H1 (cell line): ENCODE data around the gene RERE. TPM values are rescaled to one million over a fixed set of nuclear protein-coding genes. Genes with fewer than 3 reads are reported as not detected.

Source experiments
- CTCF ChIA-PET: fragments of 300-600 bp; sonication (Branson Sonifier 250); formaldehyde crosslinking; loops from one replicate; lab custom pipeline; 2021; ENCODE audit not compliant: partially characterized antibody; lab: Charles Lee
- POLR2A ChIA-PET: fragments of 300-600 bp; sonication (Branson Sonifier 250); formaldehyde crosslinking; loops from one replicate; lab custom pipeline; 2021; ENCODE audit warnings: inconsistent platforms; ENCODE audit not compliant: partially characterized antibody; lab: Charles Lee
- DNase-seq, 2 experiments: peaks; one replicate each; pipeline versions ENCODE4 v3.0.0 to v3.0.0-alpha.2; 2010 to 2022; ENCODE audit warnings: low spot score in 2 of 2, low read depth in 1 of 2, mixed read lengths in 1 of 2
- FAIRE-seq: peaks from 2 replicates; lab custom pipeline; 2011; peaks lifted over from hg19 to GRCh38; lab: Jason Lieb, UNC
- H2AFZ ChIP-seq: 2 replicates; pipeline ENCODE4 v1.8.1; 2012; ENCODE audit warnings: low read length, inconsistent platforms
- H2AK5ac ChIP-seq: 2 replicates; pipeline ENCODE4 v1.6.1; 2013; ENCODE audit warnings: low read depth, low read length
- H2BK120ac ChIP-seq: replicated peaks from 2 replicates; pipeline ENCODE3; 2013; ENCODE audit warnings: low read depth, low read length, inconsistent platforms
- H2BK12ac ChIP-seq: 2 replicates; pipeline ENCODE4 v1.6.1; 2013; ENCODE audit warnings: low read depth, low read length
- H2BK15ac ChIP-seq: 2 replicates; pipeline ENCODE4 v1.6.1; 2013; ENCODE audit warnings: low read length
- H2BK20ac ChIP-seq: 2 replicates; pipeline ENCODE4 v1.6.1; 2013; ENCODE audit warnings: low read length
- H2BK5ac ChIP-seq: 2 replicates; pipeline ENCODE4 v1.6.1; 2013; ENCODE audit warnings: low read depth, low read length
- H3K14ac ChIP-seq: 2 replicates; pipeline ENCODE4 v1.6.1; 2013; ENCODE audit warnings: inconsistent platforms; ENCODE audit not compliant: insufficient read length
- H3K18ac ChIP-seq: 2 replicates; pipeline ENCODE4 v1.6.1; 2013; ENCODE audit warnings: low read length; ENCODE audit errors: extremely low read depth
- H3K23ac ChIP-seq: 2 replicates; pipeline ENCODE4 v1.6.1; 2013; ENCODE audit warnings: inconsistent platforms; ENCODE audit not compliant: insufficient read length
- H3K23me2 ChIP-seq: 2 replicates; pipeline ENCODE4 v1.6.1; 2013; ENCODE audit warnings: low read depth, low read length
- H3K27ac ChIP-seq: 2 replicates; pipeline ENCODE4 v1.6.1; 2011; ENCODE audit warnings: low read depth, low read length, inconsistent platforms
- H3K27me3 ChIP-seq, 4 experiments: replicated peaks in 1 of 4; 1 replicate in 1 of 4; 2 replicates in 3 of 4; pipeline versions ENCODE4 v1.6.1 to v1.8.1; 2011 to 2013; ENCODE audit warnings: low read length in 3 of 4, mild to moderate bottlenecking in 3 of 4, inconsistent platforms in 2 of 4, mixed read lengths in 2 of 4, moderate library complexity in 1 of 4; ENCODE audit not compliant: control insufficient read depth in 3 of 4, insufficient read depth in 3 of 4; ENCODE audit errors: extremely low read depth in 1 of 4
- H3K36me3 ChIP-seq, 4 experiments: 2 replicates each; pipeline versions ENCODE4 v1.6.1 to v1.8.1; 2011 to 2013; ENCODE audit warnings: mild to moderate bottlenecking in 4 of 4, low read length in 3 of 4, moderate library complexity in 2 of 4, control low read depth in 1 of 4, inconsistent platforms in 1 of 4; ENCODE audit not compliant: insufficient read depth in 4 of 4, control insufficient read depth in 2 of 4
- H3K4ac ChIP-seq: replicated peaks from 2 replicates; pipeline ENCODE3; 2013; ENCODE audit warnings: low read length, low read depth, mixed read lengths, inconsistent platforms; ENCODE audit not compliant: insufficient read length
- H3K4me1 ChIP-seq, 4 experiments: replicated peaks in 1 of 4; 1 replicate in 1 of 4; 2 replicates in 3 of 4; pipeline versions ENCODE4 v1.6.1 to v1.8.1; 2011 to 2013; ENCODE audit warnings: low read length in 3 of 4, inconsistent platforms in 2 of 4, mixed read lengths in 1 of 4; ENCODE audit not compliant: insufficient read depth in 4 of 4, control insufficient read depth in 3 of 4
- H3K4me2 ChIP-seq, 2 experiments: 2 replicates each; pipeline versions ENCODE4 v1.6.1 to v1.8.1; 2011 to 2013; ENCODE audit warnings: low read depth in 2 of 2, low read length in 2 of 2, control low read depth in 1 of 2, inconsistent platforms in 1 of 2, mild to moderate bottlenecking in 1 of 2; ENCODE audit not compliant: insufficient read depth in 1 of 2
- H3K4me3 ChIP-seq, 4 experiments: fragments of 200-600, 300-600 bp in 1 of 4; sonication (generic), shearing (Covaris generic), sonication (Bioruptor Twin) in 1 of 4; 2 replicates each; pipeline versions ENCODE4 v1.5.1 to v1.8.1; 2011 to 2016; ENCODE audit warnings: low read length in 4 of 4, low read depth in 3 of 4, control low read depth in 2 of 4, inconsistent platforms in 2 of 4, mild to moderate bottlenecking in 2 of 4, mixed read lengths in 1 of 4, moderate library complexity in 1 of 4; ENCODE audit not compliant: insufficient read depth in 2 of 4; ENCODE audit errors: extremely low read depth in 1 of 4
- H3K56ac ChIP-seq: replicated peaks from 2 replicates; pipeline ENCODE3; 2013; ENCODE audit warnings: low read depth, mild to moderate bottlenecking, mixed read lengths, low read length, inconsistent platforms; ENCODE audit not compliant: insufficient read length
- H3K79me1 ChIP-seq: 2 replicates; pipeline ENCODE4 v1.6.1; 2013; ENCODE audit warnings: low read depth, low read length, control low read depth
- H3K79me2 ChIP-seq, 2 experiments: 2 replicates each; pipeline versions ENCODE4 v1.6.1 to v1.8.1; 2012 to 2013; ENCODE audit warnings: low read length in 2 of 2, mild to moderate bottlenecking in 2 of 2, inconsistent platforms in 1 of 2; ENCODE audit not compliant: insufficient read depth in 2 of 2, control insufficient read depth in 1 of 2
- H3K9ac ChIP-seq, 4 experiments: replicated peaks in 1 of 4; 1 replicate in 1 of 4; 2 replicates in 3 of 4; pipeline versions ENCODE4 v1.6.1 to v1.8.1; 2011 to 2013; ENCODE audit warnings: low read depth in 3 of 4, low read length in 3 of 4, control low read depth in 2 of 4, mild to moderate bottlenecking in 2 of 4, moderate library complexity in 2 of 4, inconsistent platforms in 1 of 4; ENCODE audit errors: extremely low read depth in 1 of 4
- H3K9me3 ChIP-seq, 2 experiments: 2 replicates each; pipeline versions ENCODE4 v1.6.1 to v1.8.1; 2012 to 2013; ENCODE audit warnings: mild to moderate bottlenecking in 2 of 2, moderate library complexity in 2 of 2, control low read depth in 1 of 2, inconsistent platforms in 1 of 2, low read depth in 1 of 2, low read length in 1 of 2, mixed read lengths in 1 of 2; ENCODE audit not compliant: insufficient read depth in 2 of 2
- H4K20me1 ChIP-seq, 2 experiments: replicated peaks in 1 of 2; 2 replicates each; pipeline versions ENCODE3 to v1.8.1; 2011 to 2013; ENCODE audit warnings: inconsistent platforms in 2 of 2, low read length in 2 of 2, mild to moderate bottlenecking in 1 of 2; ENCODE audit not compliant: insufficient read depth in 2 of 2, control insufficient read depth in 1 of 2
- H4K5ac ChIP-seq: 2 replicates; pipeline ENCODE4 v1.6.1; 2013; ENCODE audit warnings: low read length, low read depth, mixed read lengths, inconsistent platforms; ENCODE audit not compliant: insufficient read length
- H4K8ac ChIP-seq: 2 replicates; pipeline ENCODE4 v1.8.0; 2013; ENCODE audit warnings: mild to moderate bottlenecking, moderate library complexity, low read length, inconsistent platforms; ENCODE audit not compliant: insufficient read depth; ENCODE audit errors: extremely low read depth
- H4K91ac ChIP-seq: replicated peaks from 2 replicates; pipeline ENCODE3; 2013; ENCODE audit warnings: low read length, mixed read lengths, inconsistent platforms; ENCODE audit not compliant: insufficient read length
- WGBS, 2 experiments: shearing (Covaris generic) in 1 of 2; methylation state at CpG; one replicate each; pipeline versions ENCODE4 v1.1.6 to v1.1.7; 2013 to 2015; ENCODE audit warnings: low lambda C conversion rate in 2 of 2, mixed read lengths in 2 of 2, inconsistent platforms in 1 of 2, low coverage in 1 of 2, missing lambda C conversion rate in 1 of 2; ENCODE audit not compliant: insufficient replicate concordance in 2 of 2, insufficient coverage in 1 of 2, insufficient read length in 1 of 2; ENCODE audit errors: extremely low coverage in 1 of 2, missing lambda C conversion rate in 1 of 2; 5-methylcytosine and 5-hydroxymethylcytosine counted together
- polyA plus RNA-seq, 7 experiments: library from polyadenylated mRNA; depleted of rRNA in 3 of 7; stranded (reverse) in 5 of 7; unstranded in 2 of 7; fragments of >200 nt in 5 of 7; fragments of 200-250 nt in 2 of 7; gene quantifications; 1 replicate in 5 of 7; 2 replicates in 1 of 7; 4 replicates in 1 of 7; pipeline versions ENCODE4 v1.2.1 to v1.2.3, GENCODE V29; 2011 to 2013; ENCODE audit warnings: missing spikeins in 2 of 7, mixed read lengths in 2 of 7
- total RNA-seq: library from RNA; stranded (reverse); fragmentation: NEBNext Ultra II Directional; extraction: Animal tissue kit (Norgen Biotek cat#: 25700); gene quantifications from 2 replicates; pipeline ENCODE4 v1.2.1, GENCODE V29; 2021

The RERE gene
- total and polyA plus RNA-seq, 2 of the 8 experiments (the other 6 are each of a cell fraction or from before 2014, with no cell fraction given): 15.3 to 142 TPM

- WGBS, 2 experiments: 100% methylated on average over 2 of the region's 2 CpGs; no CpG with 5 or more reads in 1 of the 2 experiments
- H4K5ac ChIP-seq: no peak overlapping the region
- no peak overlapping the region for H3K4ac ChIP-seq
- no peak overlapping the region for H2AK5ac ChIP-seq
- H2BK20ac ChIP-seq: no peak overlapping the region
- no peak overlapping the region for H2BK120ac ChIP-seq
- peaks cover 2% of the 10 kb centered on the region; the same call in 1 of the 2 replicates for H3K79me1 ChIP-seq
- H3K23ac ChIP-seq: no peak overlapping the region
- no peak overlapping the region for H3K14ac ChIP-seq
- peaks cover 9 to 27% (median 20%) of the 10 kb centered on the region in 4 experiments for H3K4me1 ChIP-seq
- peaks cover 0 to 68% of the 10 kb centered on the region in 2 experiments; a peak in 3 of 4 replicates for H3K79me2 ChIP-seq
- no peak overlapping the region for H2BK12ac ChIP-seq
- no peak overlapping the region for H3K18ac ChIP-seq
- DNase-seq (no peak), FAIRE-seq (no peak)
- H3K9ac ChIP-seq: no peak overlapping the region
- H4K91ac ChIP-seq: no peak overlapping the region
- no peak overlapping the region for H2BK15ac ChIP-seq
- H3K9me3 ChIP-seq: no peaks in the 10 kb centered on the region
- no peak overlapping the region for H3K56ac ChIP-seq
- peaks cover 0 to 13% of the 10 kb centered on the region in 2 experiments for H4K20me1 ChIP-seq
- H3K23me2 ChIP-seq: no peaks in the 10 kb centered on the region
- no peak overlapping the region for H3K27ac ChIP-seq
- CTCF ChIA-PET: interaction anchor here (0.6 to 5.8 kb wide), 8 partner anchors 10 to 287 kb away, joined by 3 to 40 read pairs (median 4); no protein-coding TSS in a partner anchor
- H2AFZ ChIP-seq: no peak overlapping the region
- H3K4me2 ChIP-seq: no peak overlapping the region
- H3K27me3 ChIP-seq: no peaks in the 10 kb centered on the region
- POLR2A ChIA-PET: interaction anchor here (1.2 kb wide), 1 partner anchor 11 kb away, joined by 5 read pairs; no protein-coding TSS in a partner anchor
- H3K36me3 ChIP-seq: peaks cover 0 to 3% (median 0%) of the 10 kb centered on the region in 4 experiments; a peak in 1 of 8 replicates
- H4K8ac ChIP-seq: no peak overlapping the region
- H3K4me3 ChIP-seq: no peak overlapping the region
- no peak overlapping the region for H2BK5ac ChIP-seq
Observed at GRCh38 chr1:8398086-8398485, 419.4 kb downstream of the RERE start.
